OCI-LY3 (cell line): ENCODE results near the gene SMURF2.

Experiments used
- CTCF ChIP-seq: fragments of 200-600, 300-600 bp; sonication (generic); IDR thresholded peaks from 2 replicates; pipeline ENCODE4 v1.5.1; 2014; ENCODE audit warnings: antibody characterized with exemption, low read length, low read depth
- EZH2phosphoT487 ChIP-seq: fragments of 200-600 bp; shearing (Covaris generic); IDR thresholded peaks from 2 replicates; pipeline ENCODE4 v1.6.1; 2018; ENCODE audit warnings: antibody characterized with exemption, mixed run types, low read depth

GRCh38 chr17:64555281-64555680, 106.8 kb downstream of the SMURF2 start:
- TF ChIP-seq CTCF (no peak), EZH2phosphoT487 (no peak)
